HG02938 (cell line): Measurements from ENCODE around the gene TRPM3.

Source experiments
- ATAC-seq: cut with Tn5 transposase; IDR thresholded peaks from one replicate; pipeline ENCODE4 v1.9.1; 2021; ENCODE audit warnings: mild to moderate bottlenecking, moderate library complexity; ENCODE audit not compliant: unreplicated experiment

Gene TRPM3

GRCh38 chr9:71098801-71099200 lies 22.6 kb downstream of the TRPM3 start:
- ATAC-seq, result no peak

DNA sequence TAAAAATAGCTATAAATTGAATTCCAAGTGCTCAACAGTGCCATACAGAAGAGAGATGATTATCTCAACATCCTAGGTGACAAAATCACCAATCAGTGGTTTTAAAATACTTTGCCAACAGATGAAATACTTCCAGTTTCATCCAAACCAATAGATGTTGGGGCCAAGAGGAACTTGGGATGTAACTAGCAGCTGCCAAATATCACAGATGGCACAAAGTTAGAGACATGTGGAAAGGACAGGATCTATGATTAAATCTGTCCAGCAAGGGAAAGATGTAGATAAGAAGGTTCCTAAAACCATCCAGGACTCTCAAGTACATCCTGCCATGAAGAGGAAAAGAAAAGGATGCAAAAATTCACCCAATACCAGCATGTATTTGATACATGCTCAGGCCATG lies 23.8 kb downstream of the TRPM3 start:
- no peak for ATAC-seq

- no peak for ATAC-seq
Measured at GRCh38 chr9:71096421-71097108, 24.9 kb downstream of the TRPM3 start.

- no peak for ATAC-seq
Measured at GRCh38 chr9:71094708-71095251, 26.6 kb downstream of the TRPM3 start.

- no peak for ATAC-seq
Measured at GRCh38 chr9:71090896-71091295, 30.5 kb downstream of the TRPM3 start.

- ATAC-seq, result no peak
Measured at GRCh38 chr9:71079451-71079850, 42.0 kb downstream of the TRPM3 start.

GRCh38 chr9:71076096-71076495 lies 45.3 kb downstream of the TRPM3 start:
- ATAC-seq, result no peak

DNA sequence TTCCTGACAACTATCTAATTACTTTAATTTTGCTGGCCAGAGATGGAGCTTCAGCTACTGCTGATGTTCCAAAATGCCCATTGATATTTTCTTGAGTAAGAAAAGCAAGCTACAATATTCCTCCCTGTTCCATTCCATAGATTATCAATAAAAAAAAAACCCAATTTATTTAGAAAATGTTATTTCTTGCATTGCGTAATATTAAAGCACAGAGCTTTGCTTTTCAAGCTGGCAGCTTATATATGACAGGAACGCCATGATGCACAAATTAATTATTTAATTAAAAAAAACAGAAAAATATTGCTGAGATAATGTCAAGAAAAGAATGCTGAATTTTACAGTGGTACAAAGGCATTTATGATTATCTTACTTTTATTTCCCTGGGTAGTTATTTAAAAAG lies 47.9 kb downstream of the TRPM3 start:
- ATAC-seq, result no peak

- ATAC-seq, result no peak
Measured at GRCh38 chr9:71072587-71072986, 48.8 kb downstream of the TRPM3 start.

DNA sequence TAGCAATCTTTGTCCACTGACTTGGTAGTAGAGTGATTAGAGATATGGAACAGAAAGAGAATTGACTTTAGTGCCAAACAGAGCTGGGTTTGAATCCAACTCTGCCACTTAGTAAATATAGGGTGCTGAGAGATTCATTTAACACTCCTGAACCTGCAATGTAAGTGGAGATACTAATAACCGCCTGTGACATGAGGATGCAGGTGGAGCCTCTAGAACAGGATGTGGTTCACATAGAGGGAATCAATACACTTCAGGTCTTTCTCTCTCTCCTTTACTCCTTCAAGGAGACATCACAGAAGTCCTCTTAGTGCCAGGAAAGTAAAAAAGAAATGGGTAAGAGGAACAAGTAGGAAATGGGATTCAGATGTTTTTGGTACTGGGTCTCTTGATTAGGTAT lies 49.8 kb downstream of the TRPM3 start:
- ATAC-seq, result no peak

- no peak for ATAC-seq
Measured at GRCh38 chr9:71058660-71059059, 62.8 kb downstream of the TRPM3 start.

GRCh38 chr9:71052287-71052686 lies 69.1 kb downstream of the TRPM3 start:
- ATAC-seq, result no peak

GRCh38 chr9:71048280-71048679 lies 73.1 kb downstream of the TRPM3 start:
- no peak for ATAC-seq

DNA sequence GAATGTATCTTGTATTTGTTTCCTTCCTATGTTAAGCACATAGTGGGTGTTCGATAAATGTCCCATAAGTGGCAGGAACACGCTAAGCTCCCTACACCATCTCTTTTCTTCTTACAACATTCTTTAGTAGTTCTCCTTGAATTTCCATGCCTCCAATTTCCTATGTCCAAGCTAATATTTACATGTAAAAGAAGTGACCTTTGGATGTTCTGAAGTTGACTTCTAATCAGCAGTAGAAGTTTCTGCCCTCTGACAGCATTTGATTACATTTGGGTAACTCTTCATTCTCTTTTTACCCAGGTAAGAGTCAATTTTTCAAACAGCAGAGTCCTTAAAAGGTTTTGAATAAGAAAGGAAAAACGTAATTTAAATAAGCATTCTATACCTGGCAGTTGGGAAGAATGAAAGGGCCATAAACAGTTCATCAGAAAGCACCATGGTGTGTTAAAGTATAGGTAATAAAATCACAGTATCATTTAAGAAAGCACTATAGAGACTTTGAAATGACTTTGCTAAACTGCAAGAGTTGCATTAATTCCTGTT lies 78.9 kb downstream of the TRPM3 start:
- ATAC-seq, result no peak

- no peak for ATAC-seq
Measured at GRCh38 chr9:71037521-71037920, 83.9 kb downstream of the TRPM3 start.

DNA sequence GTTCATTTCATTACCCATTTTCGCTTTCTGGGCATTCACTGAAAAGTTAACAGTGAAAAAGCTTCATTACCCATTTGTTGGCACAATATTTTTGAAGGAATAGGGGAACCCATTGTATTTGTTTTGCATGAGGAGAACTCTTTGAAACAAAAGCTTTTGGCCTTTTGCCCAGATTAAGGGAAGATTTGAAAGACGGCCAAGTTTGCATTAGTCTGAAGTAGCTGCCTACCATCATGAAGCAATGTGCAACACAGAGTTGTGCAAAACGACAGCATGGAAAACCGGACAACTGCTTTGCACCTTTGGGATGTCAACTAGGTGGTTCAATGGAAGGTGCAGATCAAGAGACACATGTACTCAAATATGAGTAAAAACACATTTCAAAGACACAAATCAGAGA lies 84.9 kb downstream of the TRPM3 start:
- no peak for ATAC-seq

DNA sequence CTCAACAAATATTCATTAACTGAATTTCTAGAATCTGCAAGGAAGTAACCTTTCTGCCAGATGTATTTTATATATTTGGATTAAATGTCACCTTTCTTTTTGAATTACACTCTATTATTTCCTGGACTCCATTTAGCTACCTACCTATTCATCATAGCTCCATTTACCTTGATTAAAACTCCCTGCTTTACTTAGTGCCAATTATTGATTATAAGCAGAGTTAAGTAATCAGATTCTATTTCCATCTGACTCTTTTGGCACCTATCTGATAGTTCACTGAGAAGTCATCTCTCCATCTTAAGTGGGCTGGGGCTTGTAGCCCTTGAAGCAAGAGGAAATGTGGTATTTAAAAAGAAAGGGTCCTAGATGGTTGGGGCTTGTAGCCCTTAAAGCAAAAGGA lies 88.6 kb downstream of the TRPM3 start:
- ATAC-seq, result no peak

GRCh38 chr9:71025728-71026127 lies 95.7 kb downstream of the TRPM3 start:
- ATAC-seq, result no peak

DNA sequence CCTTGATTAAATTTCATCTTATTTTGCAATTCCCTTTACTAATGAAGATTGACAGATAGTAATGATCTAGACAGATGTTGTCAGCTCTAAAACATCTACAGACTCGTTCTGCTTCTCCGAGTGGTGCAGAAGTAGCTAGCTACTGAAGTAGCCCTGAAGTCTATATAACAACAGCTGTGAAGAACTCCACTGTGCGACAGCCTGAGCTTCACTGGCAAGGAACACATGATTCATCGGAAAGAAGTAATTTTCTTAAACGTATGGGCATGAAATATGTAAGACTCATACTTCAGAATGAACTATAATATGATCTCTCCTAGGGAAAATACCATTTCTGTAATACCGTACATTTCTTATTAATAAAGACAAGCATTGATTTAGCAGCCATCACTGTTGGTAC lies 96.2 kb downstream of the TRPM3 start:
- no peak for ATAC-seq

DNA sequence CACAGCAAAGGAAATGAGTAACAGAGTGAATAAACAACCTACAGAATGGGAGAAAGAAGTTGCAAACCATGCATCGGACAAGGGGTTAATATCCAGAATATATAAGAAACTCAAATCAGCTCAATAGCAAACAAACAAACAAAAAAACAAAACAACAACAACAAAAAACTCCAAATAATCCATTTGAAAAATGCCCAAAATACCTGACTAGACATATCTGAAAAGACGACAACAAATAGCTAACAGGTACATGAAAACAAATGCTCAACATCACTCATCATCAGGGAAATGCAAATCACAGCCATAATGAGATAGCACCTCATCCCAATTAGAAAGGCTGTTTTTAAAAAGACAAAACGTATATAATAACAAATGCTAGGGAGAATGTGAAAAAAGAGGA lies 111.2 kb downstream of the TRPM3 start:
- ATAC-seq, result no peak

- no peak for ATAC-seq
Measured at GRCh38 chr9:71005456-71005855, 116.0 kb downstream of the TRPM3 start.

DNA sequence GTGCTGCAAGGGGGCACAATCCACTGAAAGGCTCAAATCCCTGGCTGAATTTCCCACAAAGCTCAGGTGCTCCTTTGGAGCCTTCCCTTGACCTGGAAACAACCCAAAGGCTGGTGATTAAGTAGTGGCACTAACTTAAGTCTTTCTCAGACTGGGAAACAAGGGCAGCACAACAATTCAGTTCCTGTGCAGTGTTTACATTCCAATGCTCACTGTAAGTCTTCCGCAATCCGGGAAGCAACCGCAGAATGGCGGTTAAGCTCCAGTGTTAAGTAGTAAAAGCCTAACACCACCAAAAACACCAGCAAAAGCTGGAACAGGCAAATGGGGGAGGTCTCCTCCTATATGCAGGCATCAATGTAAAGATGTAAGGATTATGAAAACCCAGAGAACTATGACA lies 117.2 kb downstream of the TRPM3 start:
- no peak for ATAC-seq

- ATAC-seq, result no peak
Measured at GRCh38 chr9:71003346-71003745, 118.1 kb downstream of the TRPM3 start.
